SK-N-SH (cell line): ENCODE results near the gene AIRE.

ENCODE experiments used
- POLR2AphosphoS5 ChIP-seq: IDR thresholded peaks from 2 replicates; pipeline ENCODE4 v1.6.1; 2012; ENCODE audit warnings: low read depth, low read length
- TF ChIP-seq, protein P1 (sequence below): IDR thresholded peaks from 2 replicates; pipeline ENCODE4 v1.4.0; 2012; ENCODE audit warnings: low read depth, borderline replicate concordance

GRCh38 chr21:44291078-44291935 is 5.6 kb downstream of the AIRE start:
- TF ChIP-seq, protein P1, sequence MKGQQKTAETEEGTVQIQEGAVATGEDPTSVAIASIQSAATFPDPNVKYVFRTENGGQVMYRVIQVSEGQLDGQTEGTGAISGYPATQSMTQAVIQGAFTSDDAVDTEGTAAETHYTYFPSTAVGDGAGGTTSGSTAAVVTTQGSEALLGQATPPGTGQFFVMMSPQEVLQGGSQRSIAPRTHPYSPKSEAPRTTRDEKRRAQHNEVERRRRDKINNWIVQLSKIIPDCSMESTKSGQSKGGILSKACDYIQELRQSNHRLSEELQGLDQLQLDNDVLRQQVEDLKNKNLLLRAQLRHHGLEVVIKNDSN = no peak
- TF ChIP-seq POLR2AphosphoS5 = no peak
